Neural progenitor cell (in vitro differentiated cells): ENCODE data around the gene OBP2A.
"Not testable (repeated sequence)": the region's sequence is repeated elsewhere in the genome, so short reads cannot be mapped to it uniquely, and the experiment has no call there.

Experiments used
- EZH2 ChIP-seq: fragments of 200-600 bp; sonication (generic); IDR thresholded peaks from 2 replicates; pipeline ENCODE4 v1.6.1; 2017; ENCODE audit warnings: antibody characterized with exemption, mild to moderate bottlenecking, moderate library complexity
- EZH2phosphoT487 ChIP-seq: fragments of 200-600 bp; sonication (generic); IDR thresholded peaks from 2 replicates; pipeline ENCODE4 v1.6.1; 2017; ENCODE audit warnings: antibody characterized with exemption
- TF ChIP-seq, protein P1 (sequence below): fragments of 200-600 bp; sonication (generic); IDR thresholded peaks from 2 replicates; pipeline ENCODE4 v1.5.1; 2017; ENCODE audit warnings: antibody characterized with exemption, mild to moderate bottlenecking

DNA sequence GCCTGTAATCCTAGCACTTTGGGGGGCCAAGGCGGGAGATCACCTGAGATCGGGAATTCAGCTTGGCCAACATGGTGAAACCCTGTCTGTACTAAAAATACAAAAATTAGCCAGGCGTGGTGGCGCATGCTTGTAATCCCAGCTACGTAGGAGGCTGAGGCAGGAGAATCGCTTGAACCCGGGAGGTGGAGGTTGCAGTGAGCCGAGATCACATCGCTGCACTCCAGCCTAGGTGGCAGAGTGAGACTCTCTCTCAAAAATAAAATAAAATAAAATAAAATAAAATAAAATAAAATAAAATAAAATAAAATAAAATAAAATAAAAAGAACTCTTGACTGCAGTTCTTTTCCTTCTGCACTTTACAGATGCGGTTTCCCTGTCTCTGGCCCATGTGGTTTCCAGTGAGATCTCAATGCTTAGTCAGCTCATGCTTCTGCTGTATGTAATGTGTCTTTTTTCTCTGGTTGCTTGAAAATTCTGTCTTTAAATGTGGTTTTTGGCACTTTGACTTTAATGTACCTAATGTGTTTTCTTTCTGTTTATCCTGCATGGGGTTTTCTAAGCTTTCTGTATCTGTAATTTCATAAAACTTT is 17.0 kb upstream of the OBP2A start:
- TF ChIP-seq, protein P1, sequence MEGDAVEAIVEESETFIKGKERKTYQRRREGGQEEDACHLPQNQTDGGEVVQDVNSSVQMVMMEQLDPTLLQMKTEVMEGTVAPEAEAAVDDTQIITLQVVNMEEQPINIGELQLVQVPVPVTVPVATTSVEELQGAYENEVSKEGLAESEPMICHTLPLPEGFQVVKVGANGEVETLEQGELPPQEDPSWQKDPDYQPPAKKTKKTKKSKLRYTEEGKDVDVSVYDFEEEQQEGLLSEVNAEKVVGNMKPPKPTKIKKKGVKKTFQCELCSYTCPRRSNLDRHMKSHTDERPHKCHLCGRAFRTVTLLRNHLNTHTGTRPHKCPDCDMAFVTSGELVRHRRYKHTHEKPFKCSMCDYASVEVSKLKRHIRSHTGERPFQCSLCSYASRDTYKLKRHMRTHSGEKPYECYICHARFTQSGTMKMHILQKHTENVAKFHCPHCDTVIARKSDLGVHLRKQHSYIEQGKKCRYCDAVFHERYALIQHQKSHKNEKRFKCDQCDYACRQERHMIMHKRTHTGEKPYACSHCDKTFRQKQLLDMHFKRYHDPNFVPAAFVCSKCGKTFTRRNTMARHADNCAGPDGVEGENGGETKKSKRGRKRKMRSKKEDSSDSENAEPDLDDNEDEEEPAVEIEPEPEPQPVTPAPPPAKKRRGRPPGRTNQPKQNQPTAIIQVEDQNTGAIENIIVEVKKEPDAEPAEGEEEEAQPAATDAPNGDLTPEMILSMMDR = not testable (repeated sequence)
- not testable (repeated sequence) for TF ChIP-seq EZH2, EZH2phosphoT487
